ENCODE data around the gene ARHGEF7. TPM values are rescaled to one million over a fixed set of nuclear protein-coding genes. Genes with fewer than 3 reads are reported as not detected.

The ARHGEF7 gene
- total RNA-seq, 1 donor from 2014 or later, result 104 TPM

- no peak for DNase-seq (ENCODE audit: low spot score)
Observed at GRCh38 chr13:111110054-111110453, 5.1 kb upstream of the ARHGEF7 start.

- DNase-seq (ENCODE audit: low spot score), result no peak
Observed at GRCh38 chr13:111111376-111111937, 3.7 kb upstream of the ARHGEF7 start.

- no peak for DNase-seq (ENCODE audit: low spot score)
Observed at GRCh38 chr13:111112196-111112595, 2.9 kb upstream of the ARHGEF7 start.

- no peak for DNase-seq (ENCODE audit: low spot score)
Observed at GRCh38 chr13:111114362-111115060, 599 bp upstream of the ARHGEF7 start.

DNA sequence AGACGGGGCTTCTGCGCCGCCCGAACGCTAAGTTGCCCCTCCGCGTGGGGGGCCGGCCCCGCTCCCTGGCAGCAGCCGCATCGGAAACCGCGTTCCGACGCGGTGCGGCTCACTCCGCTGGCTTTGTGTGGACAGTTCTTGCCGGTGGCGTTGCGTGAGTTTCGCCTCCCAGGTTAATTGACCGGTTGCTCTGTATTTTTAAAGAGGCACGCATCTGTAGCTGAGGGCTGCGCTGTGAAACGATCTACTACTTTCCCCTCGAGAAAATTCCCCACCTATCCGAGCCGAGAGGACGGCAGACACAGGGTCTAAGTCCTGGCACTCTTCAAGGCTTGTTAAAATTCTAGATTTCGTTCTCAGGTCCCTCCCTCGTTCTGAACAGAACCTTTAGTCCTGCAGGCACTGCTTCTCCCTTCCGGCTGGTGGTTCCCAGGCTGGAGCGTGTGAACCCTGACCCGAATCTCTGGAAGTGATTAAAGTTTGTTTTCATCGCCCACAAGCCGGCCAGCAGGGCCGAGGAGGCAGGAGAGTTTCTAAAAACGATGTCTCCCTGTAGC, 933 bp downstream of the ARHGEF7 start:
- peak; percentile 56 for DNase-seq (ENCODE audit: low spot score)

DNA sequence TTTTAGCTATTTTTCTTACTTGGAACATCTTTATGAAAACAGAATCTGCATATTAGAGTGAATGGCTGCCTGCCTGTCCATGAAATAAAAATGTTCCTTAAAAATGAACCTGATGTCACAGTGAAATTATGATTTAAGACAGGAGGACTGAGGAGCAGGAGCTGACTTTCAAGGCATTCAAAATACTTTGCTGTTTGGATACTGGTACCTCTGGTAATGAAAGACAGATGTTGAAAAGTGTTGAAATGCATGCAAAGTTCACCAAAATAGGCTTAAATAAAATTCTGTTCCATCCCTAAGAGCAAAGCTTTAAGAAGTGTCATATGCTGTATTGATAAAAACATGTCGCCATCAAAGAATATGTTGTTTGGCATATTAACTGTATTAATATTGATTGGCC, 1.7 kb downstream of the ARHGEF7 start:
- DNase-seq (ENCODE audit: low spot score), result no peak

DNA sequence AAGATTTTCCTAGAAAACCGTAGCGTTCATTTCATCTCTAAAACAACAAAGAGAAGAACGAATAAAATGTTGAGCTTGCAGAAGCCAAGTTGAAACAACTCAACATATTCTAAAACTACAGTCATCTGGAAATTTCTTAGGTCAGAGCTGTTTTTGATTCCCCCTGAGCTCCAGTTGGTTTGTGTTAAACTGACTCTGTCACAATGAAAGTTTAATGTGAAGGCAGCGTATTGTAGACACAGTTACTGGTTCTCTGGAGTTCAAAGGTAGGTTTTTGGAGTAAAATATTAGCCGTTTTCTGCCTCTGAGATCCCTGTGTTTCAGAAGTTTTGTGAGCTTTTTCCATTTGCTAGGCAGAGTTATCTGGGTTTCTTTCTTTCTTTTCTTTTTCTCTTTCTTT, 2.2 kb downstream of the ARHGEF7 start:
- DNase-seq (ENCODE audit: low spot score), result no peak

DNA sequence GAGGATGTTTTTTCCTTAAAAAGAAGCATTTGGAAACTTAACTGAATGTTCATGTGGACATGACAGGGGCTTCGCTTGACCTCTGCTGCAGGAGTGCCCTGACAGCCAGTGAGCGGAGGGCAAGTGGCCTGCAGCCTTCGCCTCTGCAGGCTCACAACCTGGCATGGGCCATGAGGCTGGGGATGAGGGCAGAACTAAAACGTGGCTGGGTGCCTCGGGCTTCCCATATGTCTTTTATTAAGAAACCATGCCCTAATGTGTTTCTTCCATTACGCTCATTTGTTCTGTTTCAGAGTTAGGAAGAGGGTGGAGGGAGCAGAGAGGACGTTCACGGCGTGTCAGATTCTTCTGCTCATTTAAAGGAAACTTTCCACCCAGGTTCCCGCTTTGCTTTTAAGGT, 2.9 kb downstream of the ARHGEF7 start:
- no peak for DNase-seq (ENCODE audit: low spot score)

- no peak for DNase-seq (ENCODE audit: low spot score)
Observed at GRCh38 chr13:111118898-111119607, 3.9 kb downstream of the ARHGEF7 start.

DNA sequence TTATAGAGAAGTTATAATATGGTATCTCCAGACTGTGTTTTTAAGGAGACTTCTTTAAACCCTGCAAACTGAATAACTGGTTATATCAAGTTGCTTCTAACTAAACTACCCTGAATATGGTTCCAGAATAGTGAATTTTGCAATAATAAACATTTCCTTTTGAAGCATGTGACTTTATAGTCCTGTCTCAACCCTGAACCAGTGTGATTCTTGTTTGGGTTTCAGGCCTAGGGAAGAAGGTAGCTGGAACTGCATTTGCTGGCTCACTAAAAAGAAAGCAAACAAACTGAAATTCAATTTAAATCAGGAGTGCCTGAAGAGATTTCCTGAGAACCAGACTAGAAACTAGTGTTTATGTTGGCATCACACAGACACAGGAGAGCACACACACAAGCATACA, 4.9 kb downstream of the ARHGEF7 start:
- DNase-seq (ENCODE audit: low spot score), result no peak

- DNase-seq (ENCODE audit: low spot score), result no peak
Observed at GRCh38 chr13:111120422-111120821, 5.3 kb downstream of the ARHGEF7 start.

DNA sequence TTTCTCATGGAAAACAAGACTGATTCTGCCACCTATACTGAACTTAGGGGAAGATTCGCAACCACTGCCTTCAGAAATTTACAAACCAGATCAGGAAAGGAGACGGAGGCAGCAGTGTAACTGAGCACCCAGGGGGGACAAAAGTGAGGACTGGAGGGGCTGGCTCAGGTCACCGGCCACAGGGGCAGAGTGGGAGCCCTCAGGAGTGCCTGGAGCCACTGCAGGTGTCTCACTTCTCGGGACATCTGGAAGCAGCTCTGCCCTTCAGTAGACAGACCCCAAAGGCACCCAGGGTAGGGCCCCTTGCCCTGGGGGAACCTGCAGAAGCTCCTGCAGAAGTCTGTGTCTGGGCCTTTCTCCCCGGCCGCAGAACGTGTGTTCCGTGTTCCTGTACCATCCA, 5.8 kb downstream of the ARHGEF7 start:
- no peak for DNase-seq (ENCODE audit: low spot score)

DNA sequence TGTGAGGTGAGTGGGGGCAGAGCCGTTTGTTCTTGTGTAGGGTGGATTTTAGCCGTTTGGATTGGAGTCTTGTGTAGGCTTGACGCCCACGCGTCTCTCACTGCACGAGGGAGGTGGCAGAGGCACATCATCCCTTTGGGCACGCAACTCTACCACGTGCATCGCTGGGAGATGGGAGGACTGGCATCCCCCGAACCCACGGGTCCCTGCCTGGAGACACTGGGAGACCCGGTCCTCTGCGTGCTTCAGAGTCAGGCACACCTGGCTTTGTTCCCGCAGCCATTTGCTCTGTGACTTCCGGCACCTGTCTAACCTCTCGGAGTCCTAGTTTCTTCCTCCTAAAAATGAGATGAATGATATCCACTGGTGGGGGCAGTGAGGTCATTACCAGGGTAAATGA, 6.4 kb downstream of the ARHGEF7 start:
- no peak for DNase-seq (ENCODE audit: low spot score)

DNA sequence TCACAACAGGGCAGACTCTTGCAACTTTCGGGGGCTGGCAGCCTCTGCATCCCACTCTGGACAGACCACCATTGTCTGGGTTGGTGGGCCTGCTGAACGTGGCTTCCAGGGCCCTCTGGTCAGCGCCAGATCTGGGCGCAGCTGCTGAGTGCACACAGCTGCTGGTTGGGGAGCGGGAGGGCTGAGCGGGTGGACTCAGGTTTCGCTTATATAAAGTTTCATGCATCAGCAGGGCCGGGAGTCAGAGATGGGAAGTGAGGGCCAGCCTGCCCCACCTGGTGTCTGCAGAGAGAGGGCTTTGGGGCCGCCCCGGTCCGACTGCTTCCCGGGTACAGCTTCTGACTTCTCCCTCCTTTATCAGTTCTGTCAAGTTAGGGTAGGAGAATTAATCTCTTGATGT, 6.9 kb downstream of the ARHGEF7 start:
- DNase-seq (ENCODE audit: low spot score), result no peak

- no peak for DNase-seq (ENCODE audit: low spot score)
Observed at GRCh38 chr13:111122631-111123030, 7.5 kb downstream of the ARHGEF7 start.

DNA sequence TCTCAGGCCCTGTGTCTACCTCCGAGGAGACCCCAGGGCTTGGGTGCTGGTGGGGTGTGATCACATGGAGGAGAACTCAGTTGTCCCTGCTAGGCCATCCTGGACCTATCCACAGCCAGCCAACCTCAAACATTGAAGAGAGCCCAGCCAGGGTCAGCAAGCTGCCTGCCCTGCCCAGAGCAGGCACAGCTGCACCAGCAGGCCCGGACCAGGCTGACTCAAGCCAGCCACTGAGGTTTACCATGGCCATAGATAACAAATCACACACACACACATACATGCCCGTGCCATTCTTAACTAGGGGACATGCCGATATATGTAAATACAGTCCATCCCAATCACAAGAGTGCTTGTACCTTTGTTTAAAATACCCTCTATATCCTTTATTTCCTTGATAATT, 8.1 kb downstream of the ARHGEF7 start:
- no peak for DNase-seq (ENCODE audit: low spot score)

- no peak for DNase-seq (ENCODE audit: low spot score)
Observed at GRCh38 chr13:111123649-111124048, 8.5 kb downstream of the ARHGEF7 start.

DNA sequence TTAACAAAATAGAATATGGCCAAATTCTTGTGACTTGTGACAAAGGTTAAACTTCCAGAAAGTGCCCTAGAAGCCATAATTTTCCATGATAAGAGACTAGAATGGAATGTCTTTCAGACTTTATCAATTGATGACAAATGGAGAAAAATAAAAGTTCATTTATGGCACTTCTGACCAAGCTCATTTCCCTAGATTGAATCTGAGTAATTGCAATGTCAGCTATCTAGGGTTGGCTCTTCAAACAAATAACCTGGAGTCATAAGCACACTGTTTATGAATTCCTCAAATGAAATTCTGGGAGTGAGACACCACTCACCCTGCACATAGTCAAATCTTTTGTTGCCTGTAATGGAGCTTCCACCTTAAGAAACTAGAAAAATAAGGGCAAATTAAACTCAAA, 11.4 kb downstream of the ARHGEF7 start:
- DNase-seq (ENCODE audit: low spot score), result no peak

GRCh38 chr13:111129465-111130115, 14.5 kb downstream of the ARHGEF7 start:
- DNase-seq (ENCODE audit: low spot score), result no peak

- no peak for DNase-seq (ENCODE audit: low spot score)
Observed at GRCh38 chr13:111130116-111130508, 15.0 kb downstream of the ARHGEF7 start.

- DNase-seq (ENCODE audit: low spot score), result no peak
Observed at GRCh38 chr13:111131048-111131447, 15.9 kb downstream of the ARHGEF7 start.

DNA sequence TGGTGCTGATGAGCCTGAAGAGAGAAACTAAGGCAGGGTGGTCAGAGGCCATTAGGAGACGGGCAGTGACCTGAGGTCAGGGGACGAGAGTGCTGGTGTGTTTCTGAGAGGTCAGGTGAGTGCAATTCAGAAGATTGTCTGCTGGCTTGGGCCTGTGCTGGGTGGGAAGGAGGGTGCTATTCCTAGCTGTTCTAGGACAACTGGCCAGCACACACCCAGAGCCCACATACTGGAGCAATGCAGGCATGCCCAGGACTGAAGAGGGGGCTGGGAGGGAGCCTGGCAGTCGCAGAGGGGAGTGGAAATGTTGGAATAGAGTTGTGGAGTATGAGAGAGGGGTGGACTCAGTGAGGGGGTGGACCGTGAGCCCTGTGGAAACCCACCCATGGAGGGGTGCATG, 16.5 kb downstream of the ARHGEF7 start:
- DNase-seq (ENCODE audit: low spot score), result no peak
